ENCODE measurements around the gene TCF4. TPM values are rescaled to one million over a fixed set of nuclear protein-coding genes. Genes with fewer than 3 reads are reported as not detected.

TCF4 gene
- total RNA-seq, 1 experiment from 2014 or later: 0.42 TPM

DNA sequence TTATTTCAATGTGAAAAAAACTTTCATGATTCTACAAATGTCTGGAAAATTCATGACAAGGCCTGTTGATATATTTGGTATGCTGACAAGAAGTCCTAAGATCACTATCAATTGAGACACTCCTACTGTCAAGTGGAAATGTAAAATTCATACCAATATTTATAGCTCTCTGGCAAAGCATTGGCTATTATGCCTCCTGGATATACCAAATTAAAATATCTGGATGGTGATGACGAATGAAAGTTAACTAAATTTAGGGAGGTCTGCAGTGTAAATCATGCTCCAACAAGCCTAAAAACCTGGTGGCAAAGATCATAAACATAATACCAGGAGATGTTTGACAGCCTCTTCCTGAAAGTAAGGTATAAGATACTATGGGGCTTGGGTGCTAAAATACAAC, 41.1 kb upstream of the TCF4 start:
- BruUV-seq (replicated peaks): no TSS peak
- Histone ChIP-seq H3K9ac (ENCODE audit: low read length) (no peak overlapping the region), H3K36me3 (ENCODE audit: control insufficient read depth in 1 of 2, insufficient read depth in 2 of 2, low read length in 2 of 2) (no peaks in the 10 kb centered on the region), H3K79me2 (ENCODE audit: insufficient read depth, low read length) (no peaks in the 10 kb centered on the region), H3K4me2 (ENCODE audit: low read length) (no peak overlapping the region), H3K27ac (ENCODE audit: low read depth, low read length) (no peak overlapping the region), H3K27me3 (ENCODE audit: insufficient read depth, low read length) (no peaks in the 10 kb centered on the region), H2AFZ (ENCODE audit: low read depth, low read length, poor library complexity, severe bottlenecking) (no peak overlapping the region), H3K9me2 (ENCODE audit: insufficient read depth) (no peaks in the 10 kb centered on the region), H3K4me3 (replicated peaks in 1 of 2; ENCODE audit: low read depth in 1 of 2, low read length in 2 of 2) (no peak overlapping the region), H3K9me3 (ENCODE audit: control insufficient read depth in 1 of 2, insufficient read depth in 1 of 2, low read depth in 1 of 2, low read length in 2 of 2) (peaks cover 0 to 6% of the 10 kb centered on the region in 2 experiments; a peak in 2 of 4 replicates), H4K20me1 (ENCODE audit: insufficient read depth) (no peaks in the 10 kb centered on the region), H3K4me1 (ENCODE audit: control insufficient read depth in 1 of 2, insufficient read depth in 2 of 2, low read length in 2 of 2) (no peaks in the 10 kb centered on the region)
- no peak for TF ChIP-seq EGR1 (IDR thresholded peaks at IDR 0.05; ENCODE audit: low read depth)
- TF ChIP-seq ZBTB33 (IDR thresholded peaks at IDR 0.05; ENCODE audit: extremely low read depth, insufficient replicate concordance, low read length): no peak
- TF ChIP-seq CBX3 (IDR thresholded peaks at IDR 0.05; ENCODE audit: low read depth): no peak
- no peak for TF ChIP-seq SIN3A (IDR thresholded peaks at IDR 0.05; ENCODE audit: low read depth)
- TF ChIP-seq ELF1 (IDR thresholded peaks at IDR 0.05; ENCODE audit: borderline replicate concordance, low read depth): no peak
- TF ChIP-seq POLR2AphosphoS5 (IDR thresholded peaks at IDR 0.05; ENCODE audit: low read depth, low read length): no peak
- CTCF ChIA-PET: no interaction called here
- RAD21 ChIA-PET (ENCODE audit: low non-redundant PET in 1 of 2, low total read pairs in 2 of 2, uncharacterized antibody in 2 of 2, unreplicated experiment in 2 of 2): no interaction called here
- DNase-seq (ENCODE audit: low read depth, low spot score) (no peak), ATAC-seq (no peak)
- POLR2A ChIA-PET: no interaction called here
- intact Hi-C loops (cut with micrococcal nuclease): no loop called here

DNA sequence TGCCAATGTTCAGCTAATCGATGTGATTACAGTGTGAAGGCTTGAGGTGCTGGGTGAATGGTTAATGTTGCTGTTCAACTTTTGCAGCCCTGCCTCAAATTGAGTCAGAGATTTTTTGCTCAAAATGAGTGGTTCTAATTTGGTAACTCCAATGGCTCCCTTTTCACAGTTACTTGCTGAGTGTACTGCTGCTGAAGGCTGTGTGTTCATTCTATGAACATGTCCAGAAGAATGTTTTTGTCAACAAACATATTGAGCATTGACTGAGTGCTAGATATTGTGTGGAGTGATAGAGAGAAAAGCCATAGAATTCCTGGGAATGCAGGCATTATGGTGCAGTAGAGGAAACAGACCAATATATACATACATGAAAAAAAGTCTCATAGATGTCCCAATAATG, 39.0 kb upstream of the TCF4 start:
- no peaks in the 10 kb centered on the region for H3K79me2 ChIP-seq (ENCODE audit: insufficient read depth, low read length)
- intact Hi-C loops (cut with micrococcal nuclease): no loop called here
- H3K4me2 ChIP-seq (ENCODE audit: low read length): no peak overlapping the region
- H3K4me1 ChIP-seq (ENCODE audit: control insufficient read depth in 1 of 2, insufficient read depth in 2 of 2, low read length in 2 of 2): no peaks in the 10 kb centered on the region
- peaks cover 0 to 8% of the 10 kb centered on the region in 2 experiments; a peak in 2 of 4 replicates for H3K9me3 ChIP-seq (ENCODE audit: control insufficient read depth in 1 of 2, insufficient read depth in 1 of 2, low read depth in 1 of 2, low read length in 2 of 2)
- no peak overlapping the region for H3K9ac ChIP-seq (ENCODE audit: low read length)
- H3K27me3 ChIP-seq (ENCODE audit: insufficient read depth, low read length): no peaks in the 10 kb centered on the region
- DNase-seq (ENCODE audit: low read depth, low spot score): no peak
- ATAC-seq: no peak
- ChIA-PET POLR2A (no interaction called here), RAD21 (ENCODE audit: low non-redundant PET in 1 of 2, low total read pairs in 2 of 2, uncharacterized antibody in 2 of 2, unreplicated experiment in 2 of 2) (no interaction called here), CTCF (no interaction called here)
- H2AFZ ChIP-seq (ENCODE audit: low read depth, low read length, poor library complexity, severe bottlenecking): no peak overlapping the region
- no TSS peak for BruUV-seq (replicated peaks)
- H3K36me3 ChIP-seq (ENCODE audit: control insufficient read depth in 1 of 2, insufficient read depth in 2 of 2, low read length in 2 of 2): no peaks in the 10 kb centered on the region
- H4K20me1 ChIP-seq (ENCODE audit: insufficient read depth): no peaks in the 10 kb centered on the region
- no peak overlapping the region for H3K4me3 ChIP-seq (replicated peaks in 1 of 2; ENCODE audit: low read depth in 1 of 2, low read length in 2 of 2)
- no peaks in the 10 kb centered on the region for H3K9me2 ChIP-seq (ENCODE audit: insufficient read depth)
- H3K27ac ChIP-seq (ENCODE audit: low read depth, low read length): no peak overlapping the region
- TF ChIP-seq EGR1 (IDR thresholded peaks at IDR 0.05; ENCODE audit: low read depth): no peak
- TF ChIP-seq ZFX (IDR thresholded peaks at IDR 0.05): no peak
- no peak for TF ChIP-seq TCF7L2 (IDR thresholded peaks at IDR 0.05; ENCODE audit: borderline replicate concordance, extremely low read depth, insufficient read depth, insufficient read length)
- TF ChIP-seq FOSL1 (IDR thresholded peaks at IDR 0.05; ENCODE audit: low read depth): no peak
- no peak for TF ChIP-seq EZH2phosphoT487 (IDR thresholded peaks at IDR 0.05; ENCODE audit: borderline replicate concordance)
- TF ChIP-seq, protein P1, sequence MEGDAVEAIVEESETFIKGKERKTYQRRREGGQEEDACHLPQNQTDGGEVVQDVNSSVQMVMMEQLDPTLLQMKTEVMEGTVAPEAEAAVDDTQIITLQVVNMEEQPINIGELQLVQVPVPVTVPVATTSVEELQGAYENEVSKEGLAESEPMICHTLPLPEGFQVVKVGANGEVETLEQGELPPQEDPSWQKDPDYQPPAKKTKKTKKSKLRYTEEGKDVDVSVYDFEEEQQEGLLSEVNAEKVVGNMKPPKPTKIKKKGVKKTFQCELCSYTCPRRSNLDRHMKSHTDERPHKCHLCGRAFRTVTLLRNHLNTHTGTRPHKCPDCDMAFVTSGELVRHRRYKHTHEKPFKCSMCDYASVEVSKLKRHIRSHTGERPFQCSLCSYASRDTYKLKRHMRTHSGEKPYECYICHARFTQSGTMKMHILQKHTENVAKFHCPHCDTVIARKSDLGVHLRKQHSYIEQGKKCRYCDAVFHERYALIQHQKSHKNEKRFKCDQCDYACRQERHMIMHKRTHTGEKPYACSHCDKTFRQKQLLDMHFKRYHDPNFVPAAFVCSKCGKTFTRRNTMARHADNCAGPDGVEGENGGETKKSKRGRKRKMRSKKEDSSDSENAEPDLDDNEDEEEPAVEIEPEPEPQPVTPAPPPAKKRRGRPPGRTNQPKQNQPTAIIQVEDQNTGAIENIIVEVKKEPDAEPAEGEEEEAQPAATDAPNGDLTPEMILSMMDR (IDR thresholded peaks at IDR 0.05 in 2 of 3, conservative IDR thresholded peaks at IDR 0.05 in 1 of 3; ENCODE audit: borderline replicate concordance in 1 of 3, insufficient read depth in 1 of 3, low read depth in 2 of 3, low read length in 2 of 3): no peak
- no peak for TF ChIP-seq SRF (IDR thresholded peaks at IDR 0.05; ENCODE audit: low read depth)
